GM20431 (cell line): Measurements from ENCODE around the gene ZXDB.
"Not testable (repeated sequence)": the region's sequence is repeated elsewhere in the genome, so short reads cannot be mapped to it uniquely, and the experiment has no call there.

ENCODE experiments used
- in situ Hi-C: fragments of 300-500 bp; cut with MseI, MboI; formaldehyde crosslinking; loops from one replicate; pipeline ENCODE4 v1.15.0; 2020; ENCODE audit warnings: low sequenced_read_pairs; ENCODE audit not compliant: unreplicated experiment

ZXDB gene

DNA sequence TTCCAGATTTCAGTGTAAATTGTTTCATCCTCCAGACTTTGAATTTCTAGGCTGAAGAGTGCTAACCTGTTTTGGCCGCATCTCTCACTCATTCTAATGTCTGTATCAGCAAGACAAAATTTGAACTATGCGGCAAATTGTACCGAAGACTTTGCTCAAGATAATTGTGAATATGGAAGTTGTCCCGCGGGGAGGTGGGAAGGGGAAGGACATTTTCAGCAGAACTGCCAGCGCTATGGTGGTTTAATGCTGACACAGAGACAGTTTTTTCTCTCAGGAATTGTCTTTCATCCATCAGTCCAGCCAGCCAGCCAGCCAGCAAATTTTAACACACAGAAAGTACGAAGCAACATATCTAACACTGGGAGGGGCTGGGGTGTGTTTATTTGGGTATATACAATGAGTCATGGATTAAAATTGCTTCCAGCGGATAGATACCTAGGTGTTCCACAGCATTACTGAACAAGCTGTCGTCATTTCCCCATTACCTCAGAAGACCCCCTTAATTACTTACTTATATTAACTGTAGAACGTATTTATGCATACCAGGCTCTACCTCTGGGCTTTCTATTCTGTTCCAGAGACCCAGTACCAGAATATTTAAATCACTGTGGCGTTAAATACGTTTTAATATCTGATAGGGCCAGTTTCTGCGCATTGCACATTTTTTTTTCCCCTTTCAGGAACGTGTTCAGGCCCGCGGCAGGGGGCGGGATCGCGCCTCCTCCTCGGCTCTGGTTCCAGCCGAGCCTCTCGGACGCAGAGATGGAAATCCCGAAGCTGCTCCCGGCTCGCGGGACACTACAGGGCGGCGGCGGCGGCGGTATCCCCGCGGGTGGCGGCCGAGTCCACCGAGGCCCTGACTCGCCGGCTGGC is at the start of gene ZXDB:
Gene ZXDB (plus strand): TSS at position 728 of the 876 bp plus-strand sequence. CDS start 38 bp downstream, at position 766.
- in situ Hi-C loops = loop anchor here (25.0 kb wide), 1 partner anchor 321 kb away; the partner anchor contains the start of gene ZXDA

DNA sequence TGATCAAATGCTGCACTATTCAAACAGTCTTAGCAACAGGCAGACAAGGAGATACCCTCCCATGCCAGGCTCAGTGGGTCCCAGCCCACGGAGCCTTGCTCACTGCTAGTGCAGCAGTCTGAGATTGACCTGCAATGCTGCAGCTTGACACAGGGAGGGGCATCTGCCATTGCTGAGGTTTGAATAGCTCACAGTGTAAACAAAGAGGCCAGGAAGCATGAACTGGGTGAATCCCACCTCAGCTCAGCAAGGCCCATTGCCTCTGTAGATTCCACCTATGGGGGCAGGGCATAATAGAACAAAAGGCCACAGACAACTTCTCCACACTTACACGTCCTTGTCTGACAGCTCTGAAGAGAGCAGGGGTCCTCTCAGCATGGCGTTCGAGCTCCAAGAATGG is 26.6 kb upstream of the ZXDB start:
- in situ Hi-C loops = no loop called here

DNA sequence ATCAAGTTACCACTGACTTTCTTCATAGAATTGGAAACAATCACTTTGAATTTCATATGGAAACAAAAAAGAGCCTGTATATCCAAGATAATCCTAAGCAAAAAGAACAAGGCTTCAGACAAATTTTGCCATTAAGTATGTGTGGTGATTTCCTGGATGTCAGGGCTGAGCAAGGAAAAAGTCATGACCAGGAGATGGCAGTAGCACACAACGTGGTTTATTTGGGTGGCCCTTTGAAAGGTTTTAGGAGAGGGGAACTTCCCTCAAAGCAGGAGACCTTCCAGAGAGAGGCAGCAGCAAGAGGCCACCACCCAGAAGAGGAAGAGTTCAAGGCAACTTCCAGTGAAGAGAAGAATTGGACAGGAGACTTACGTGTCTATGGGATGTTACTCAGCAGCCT is 18.1 kb upstream of the ZXDB start:
- in situ Hi-C loops = no loop called here

DNA sequence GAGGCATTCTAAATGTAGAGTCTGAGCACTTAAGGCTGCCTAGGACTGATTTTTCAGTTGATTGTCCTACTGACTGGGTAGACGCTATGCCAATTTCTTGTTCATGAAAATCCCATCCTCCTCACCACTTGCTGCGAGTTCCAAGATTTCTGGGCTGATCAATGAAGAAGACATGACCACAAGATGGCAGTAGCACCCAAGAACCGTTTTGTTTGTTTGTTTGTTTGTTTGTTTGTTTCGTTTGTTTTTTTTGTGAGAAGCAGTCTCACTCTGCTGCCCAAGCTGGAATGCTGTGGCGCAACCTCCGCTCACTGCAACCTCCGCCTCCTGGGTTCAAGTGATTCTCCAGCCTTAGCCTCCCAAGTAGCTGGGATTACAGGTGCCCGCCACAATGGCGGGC is 8.9 kb upstream of the ZXDB start:
- in situ Hi-C loops = loop anchor here (25.0 kb wide), 1 partner anchor 329 kb away; the partner anchor contains the start of gene ZXDA

DNA sequence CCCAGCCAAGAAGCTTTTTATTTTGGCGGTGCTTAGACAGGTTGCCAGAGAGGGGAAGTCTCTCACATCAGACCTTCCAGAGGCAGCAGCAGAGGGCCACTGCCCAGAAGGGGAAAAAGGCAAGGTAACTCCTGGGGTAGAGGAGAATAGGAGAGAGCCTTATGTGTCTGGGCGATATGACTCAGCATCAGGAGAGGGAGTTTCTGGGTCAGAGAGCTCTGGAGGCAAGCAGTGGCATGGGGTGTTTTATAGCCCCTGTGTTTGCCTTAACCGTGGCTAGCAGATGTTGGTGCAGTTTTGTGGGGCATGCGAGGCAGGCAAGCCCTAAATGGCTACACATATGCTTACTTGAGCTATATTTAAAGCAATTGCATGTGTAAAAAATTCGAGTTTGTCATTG is 8.3 kb upstream of the ZXDB start:
- in situ Hi-C loops = loop anchor here (25.0 kb wide), 1 partner anchor 329 kb away; the partner anchor contains the start of gene ZXDA

DNA sequence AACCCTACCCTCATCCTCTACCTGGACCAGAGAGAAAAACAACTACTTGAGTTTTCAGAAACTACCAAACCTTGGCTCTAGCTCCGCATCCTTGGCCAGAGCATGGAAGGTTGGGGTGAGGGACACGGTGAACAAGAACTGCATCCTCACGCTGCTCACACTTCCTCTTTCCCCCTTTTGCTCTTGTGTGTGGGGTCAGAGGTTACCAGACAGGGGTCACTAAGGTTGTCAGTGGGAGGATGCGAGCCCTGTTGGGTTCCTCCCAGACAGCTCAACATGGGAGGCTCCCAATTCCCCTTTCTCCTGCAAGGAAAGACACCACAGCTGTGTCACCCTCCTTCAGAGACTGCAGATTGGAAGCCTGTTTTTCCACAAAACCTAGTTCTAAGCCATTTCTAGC is 5.5 kb upstream of the ZXDB start:
- in situ Hi-C loops = loop anchor here (25.0 kb wide), 1 partner anchor 326 kb away; the partner anchor contains the start of gene ZXDA

DNA sequence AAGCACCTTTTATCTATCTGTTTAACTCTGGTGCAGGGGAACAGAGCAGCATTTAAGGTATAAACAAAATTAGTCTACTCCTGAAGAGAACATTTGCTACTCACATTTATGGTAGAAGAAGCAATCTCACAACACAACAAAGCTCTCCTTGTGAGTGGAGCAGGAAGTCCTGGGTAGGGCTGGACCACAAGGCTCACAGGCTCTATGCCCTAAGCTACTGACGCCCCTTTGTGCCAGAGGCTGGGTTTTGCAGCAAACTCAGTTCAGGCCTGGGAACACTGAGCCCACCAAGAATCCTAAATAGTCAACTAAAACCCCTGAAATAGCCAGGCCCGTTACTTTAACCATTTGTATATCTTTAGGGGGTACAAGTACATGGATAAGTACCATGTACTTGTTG is 4.7 kb upstream of the ZXDB start:
- in situ Hi-C loops = loop anchor here (25.0 kb wide), 1 partner anchor 325 kb away; the partner anchor contains the start of gene ZXDA

DNA sequence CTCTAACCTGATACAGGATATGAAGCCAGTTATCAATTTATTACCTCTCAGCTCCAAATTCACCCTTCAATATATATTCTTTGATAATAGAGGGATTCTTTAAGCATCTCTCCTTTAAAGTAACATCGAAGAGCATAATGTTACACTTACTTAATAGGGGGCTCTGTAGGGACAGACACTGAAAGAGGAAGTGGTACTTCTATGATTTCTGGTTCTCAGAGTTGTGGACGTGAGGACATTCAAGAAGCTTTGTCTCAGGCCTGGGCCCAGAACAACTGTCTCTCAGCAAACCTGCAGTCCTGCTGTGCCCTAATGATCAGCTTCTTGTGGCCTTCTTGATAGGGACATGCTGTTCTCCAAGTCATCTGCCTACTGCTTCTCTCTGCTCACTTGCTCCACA is 4.2 kb upstream of the ZXDB start:
- in situ Hi-C loops = loop anchor here (25.0 kb wide), 1 partner anchor 325 kb away; the partner anchor contains the start of gene ZXDA

DNA sequence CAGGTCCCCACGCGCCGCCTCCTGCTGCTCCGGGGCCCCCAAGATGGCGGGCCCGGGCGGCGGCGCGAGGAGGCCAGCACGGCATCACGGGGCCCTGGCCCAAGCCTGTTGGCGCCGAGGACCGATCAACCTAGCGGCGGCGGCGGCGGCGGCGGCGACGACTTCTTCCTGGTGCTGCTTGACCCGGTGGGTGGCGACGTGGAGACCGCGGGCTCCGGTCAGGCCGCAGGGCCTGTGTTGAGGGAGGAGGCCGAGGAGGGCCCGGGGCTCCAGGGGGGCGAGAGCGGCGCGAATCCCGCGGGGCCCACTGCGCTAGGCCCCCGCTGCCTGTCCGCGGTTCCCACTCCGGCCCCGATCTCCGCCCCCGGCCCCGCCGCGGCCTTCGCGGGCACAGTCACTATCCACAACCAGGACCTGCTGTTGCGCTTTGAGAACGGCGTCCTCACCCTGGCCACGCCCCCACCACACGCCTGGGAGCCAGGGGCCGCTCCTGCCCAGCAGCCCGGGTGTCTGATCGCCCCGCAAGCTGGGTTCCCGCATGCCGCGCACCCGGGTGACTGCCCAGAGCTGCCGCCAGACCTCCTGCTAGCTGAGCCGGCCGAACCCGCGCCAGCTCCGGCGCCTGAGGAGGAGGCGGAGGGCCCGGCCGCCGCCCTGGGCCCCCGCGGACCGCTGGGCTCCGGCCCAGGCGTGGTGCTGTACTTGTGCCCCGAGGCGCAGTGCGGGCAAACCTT is 516 bp downstream of the ZXDB start:
- in situ Hi-C loops = loop anchor here (25.0 kb wide), 1 partner anchor 320 kb away; the partner anchor contains the start of gene ZXDA

DNA sequence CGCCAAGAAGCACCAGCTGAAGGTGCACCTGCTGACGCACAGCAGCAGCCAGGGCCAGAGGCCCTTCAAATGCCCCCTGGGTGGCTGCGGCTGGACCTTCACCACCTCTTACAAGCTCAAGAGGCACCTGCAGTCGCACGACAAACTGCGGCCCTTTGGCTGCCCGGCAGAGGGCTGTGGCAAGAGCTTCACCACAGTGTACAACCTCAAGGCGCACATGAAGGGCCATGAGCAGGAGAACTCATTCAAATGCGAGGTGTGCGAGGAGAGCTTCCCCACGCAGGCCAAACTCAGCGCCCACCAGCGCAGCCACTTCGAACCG is 1.0 kb downstream of the ZXDB start:
- in situ Hi-C loops = loop anchor here (25.0 kb wide), 1 partner anchor 319 kb away; the partner anchor contains the start of gene ZXDA

DNA sequence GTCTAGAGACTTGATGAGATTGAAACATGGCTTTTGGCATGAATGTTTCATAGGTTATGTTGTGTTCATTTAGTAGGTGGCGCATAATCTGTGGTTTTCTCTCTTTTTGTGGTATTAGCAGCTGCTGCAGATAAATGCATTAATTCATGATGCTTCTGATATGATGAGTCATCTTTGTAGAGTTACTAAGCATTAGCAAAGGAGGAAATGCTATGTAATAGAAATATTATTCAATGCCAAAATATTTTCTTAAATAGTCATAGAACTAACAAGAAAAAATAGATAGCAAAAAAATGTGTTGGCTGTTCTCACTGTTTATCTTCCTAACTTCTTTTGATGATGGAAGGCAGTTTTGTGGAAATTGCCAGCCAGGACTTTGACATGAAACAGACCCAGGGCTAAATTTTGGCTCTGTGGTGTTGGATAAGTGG is 3.6 kb downstream of the ZXDB start:
- in situ Hi-C loops = loop anchor here (25.0 kb wide), 1 partner anchor 317 kb away; the partner anchor contains the start of gene ZXDA

DNA sequence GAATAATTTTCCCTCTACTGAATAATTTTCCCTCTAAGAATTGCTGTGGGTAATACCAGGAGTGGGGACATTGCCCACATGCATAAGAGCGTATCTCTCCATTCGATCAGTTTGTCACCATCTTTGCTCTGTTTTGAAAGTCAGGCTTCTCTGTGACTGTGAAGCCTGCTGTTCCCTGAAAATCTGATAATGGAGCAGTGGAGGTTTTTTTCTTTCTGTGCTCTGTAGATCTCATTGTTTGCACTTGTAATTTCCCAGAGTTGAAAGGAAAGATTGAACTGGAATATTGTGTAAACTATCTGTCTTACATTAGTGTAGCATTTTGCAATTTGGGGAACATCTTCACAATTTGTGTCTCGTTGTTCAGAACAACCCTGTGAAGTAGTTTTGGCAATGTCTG is 4.3 kb downstream of the ZXDB start:
- in situ Hi-C loops = loop anchor here (25.0 kb wide), 1 partner anchor 316 kb away; the partner anchor contains the start of gene ZXDA

DNA sequence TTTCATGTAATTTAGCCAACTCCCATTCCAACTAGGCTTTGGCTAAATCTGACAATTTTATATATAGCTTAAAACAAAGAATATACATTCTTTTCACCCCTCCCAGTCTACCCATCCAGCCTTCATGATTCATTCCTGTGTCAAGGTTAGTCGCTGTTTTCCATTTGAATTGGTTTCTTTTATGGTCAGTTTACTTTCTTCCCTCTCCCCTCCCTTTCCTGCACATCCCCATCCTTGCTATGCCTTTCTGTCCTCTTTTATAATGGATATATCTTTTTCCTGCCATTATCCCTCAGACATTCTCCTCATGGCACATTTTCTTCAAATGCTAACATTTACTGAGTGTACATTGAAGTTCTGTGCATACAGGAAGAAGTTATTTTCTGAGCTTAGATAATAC is 4.7 kb downstream of the ZXDB start:
- in situ Hi-C loops = loop anchor here (25.0 kb wide), 1 partner anchor 316 kb away; the partner anchor contains the start of gene ZXDA

DNA sequence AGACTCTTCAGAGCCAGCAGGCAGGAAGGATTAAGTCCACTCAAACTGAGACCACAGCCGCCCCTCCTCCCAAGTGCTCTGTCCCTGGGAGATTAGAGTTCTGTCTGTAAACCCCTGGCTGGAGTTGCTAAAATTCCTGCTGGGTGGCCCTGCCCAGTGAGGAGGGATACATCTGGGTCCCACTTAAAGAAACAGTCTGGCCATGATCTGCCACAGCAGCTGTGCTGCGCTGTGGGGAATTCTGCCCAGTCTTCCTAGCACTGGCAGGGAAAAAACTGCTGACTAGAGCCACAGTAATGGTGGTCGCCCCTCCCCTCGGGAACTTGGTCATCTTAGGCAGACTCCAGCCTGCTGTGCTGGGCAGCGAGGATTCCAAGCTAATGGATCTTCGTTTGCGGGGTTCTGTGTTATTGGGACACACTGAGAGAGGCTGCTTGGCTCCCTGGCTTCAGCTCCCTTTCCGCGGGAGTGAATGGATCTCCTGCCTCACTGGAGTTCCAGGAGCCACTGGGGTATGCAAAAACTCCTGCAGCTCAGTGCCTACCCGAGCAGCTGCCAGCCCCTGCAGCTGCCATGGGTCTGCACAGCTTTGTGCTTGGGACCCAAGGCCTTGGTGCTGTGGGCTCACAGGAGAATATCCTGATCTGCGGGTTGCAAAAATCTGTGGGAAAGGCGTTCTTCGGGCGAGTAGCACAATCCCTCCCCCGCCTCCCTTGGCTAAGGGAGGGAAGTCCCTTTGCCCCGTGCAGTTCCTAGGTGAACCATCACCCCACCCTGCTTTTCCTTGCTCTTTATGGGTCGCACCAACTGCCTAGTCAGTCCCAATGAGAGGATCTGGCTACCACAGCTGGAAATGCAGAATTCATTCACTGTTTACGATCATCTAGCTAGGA is 15.7 kb downstream of the ZXDB start:
- in situ Hi-C loops = no loop called here

DNA sequence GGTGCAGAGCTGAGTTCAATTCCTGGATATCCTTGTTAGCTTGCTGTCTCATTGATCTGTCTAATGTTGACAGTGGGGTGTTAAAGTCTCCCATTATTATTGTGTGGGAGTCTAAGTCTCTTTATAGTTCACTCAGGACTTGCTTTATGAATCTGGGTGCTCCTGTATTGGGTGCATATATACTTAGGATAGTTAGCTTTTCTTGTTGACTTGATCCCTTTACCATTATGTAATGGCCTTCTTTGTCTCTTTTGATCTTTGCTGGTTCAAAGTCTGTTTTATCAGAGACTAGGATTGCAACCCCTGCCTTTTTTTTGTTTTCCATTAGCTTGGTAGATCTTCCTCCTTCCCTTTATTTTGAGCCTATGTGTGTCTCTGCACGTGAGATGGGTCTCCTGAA is 21.5 kb downstream of the ZXDB start:
- in situ Hi-C loops = not testable (repeated sequence)

DNA sequence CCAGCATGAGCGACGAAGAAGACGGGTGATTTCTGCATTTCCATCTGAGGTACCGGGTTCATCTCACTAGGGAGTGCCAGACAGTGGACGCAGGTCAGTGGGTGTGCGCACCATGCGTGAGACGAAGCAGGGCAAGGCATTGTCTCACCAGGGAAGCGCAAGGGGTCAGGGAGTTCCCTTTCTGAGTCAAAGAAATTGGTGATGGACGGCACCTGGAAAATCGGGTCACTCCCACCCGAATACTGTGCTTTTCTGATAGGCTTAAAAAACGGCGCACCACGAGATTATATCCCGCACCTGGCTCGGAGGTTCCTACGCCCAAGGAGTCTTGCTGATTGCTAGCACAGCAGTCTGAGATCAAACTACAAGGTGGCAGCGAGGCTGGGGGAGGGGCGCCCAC is 37.6 kb downstream of the ZXDB start:
- in situ Hi-C loops = not testable (repeated sequence)

DNA sequence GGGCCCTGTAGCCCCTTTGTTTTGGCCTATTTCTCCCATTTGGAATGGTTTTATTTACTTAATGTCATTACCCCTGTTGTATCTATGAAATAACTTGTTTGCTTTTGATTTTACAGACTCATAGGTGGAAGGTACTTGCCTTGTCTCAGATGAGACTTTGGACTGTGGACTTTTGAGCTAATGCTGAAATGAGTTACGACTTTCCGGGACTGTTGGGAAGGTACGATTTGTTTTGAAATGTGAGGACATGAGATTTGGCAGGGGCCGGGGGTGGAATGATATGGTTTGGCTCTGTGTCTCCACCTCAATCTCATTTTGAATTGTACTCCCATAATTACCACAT is 48.8 kb downstream of the ZXDB start:
- in situ Hi-C loops = no loop called here

DNA sequence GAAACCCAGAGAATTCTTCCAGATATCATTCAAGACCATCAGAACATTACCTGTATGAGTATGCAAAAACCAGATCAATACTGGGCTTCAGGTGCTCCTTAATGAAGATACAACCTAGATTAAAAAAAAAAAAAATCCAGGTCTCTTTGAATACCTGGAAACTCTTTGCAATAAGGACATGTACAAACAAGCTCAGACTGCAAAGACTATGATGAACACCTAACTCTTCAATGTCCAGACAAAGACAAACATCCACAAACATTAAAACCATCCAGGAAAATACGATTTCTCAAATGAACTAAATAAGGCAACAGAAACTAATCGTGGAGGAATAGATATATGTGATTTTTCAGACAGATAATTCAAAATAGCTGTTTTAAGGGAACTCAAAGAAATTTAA is 49.5 kb downstream of the ZXDB start:
- in situ Hi-C loops = no loop called here

DNA sequence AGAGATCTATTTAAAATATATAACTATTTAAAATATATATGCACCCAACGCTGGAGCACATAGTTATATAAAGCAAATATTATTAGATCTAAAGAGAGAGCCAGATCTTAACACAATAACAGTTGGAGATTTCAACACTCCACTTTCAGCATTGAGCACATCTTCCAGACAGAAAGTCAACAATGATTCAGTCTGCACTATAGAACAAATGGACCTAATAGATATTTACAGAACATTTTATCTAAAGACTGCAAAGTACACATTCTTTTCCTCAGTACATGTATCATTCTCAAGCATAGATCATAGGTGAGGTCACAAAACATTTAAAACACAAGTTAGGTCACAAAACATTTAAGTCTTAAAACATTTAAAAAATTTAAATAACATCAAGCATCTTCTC is 51.9 kb downstream of the ZXDB start:
- in situ Hi-C loops = no loop called here

DNA sequence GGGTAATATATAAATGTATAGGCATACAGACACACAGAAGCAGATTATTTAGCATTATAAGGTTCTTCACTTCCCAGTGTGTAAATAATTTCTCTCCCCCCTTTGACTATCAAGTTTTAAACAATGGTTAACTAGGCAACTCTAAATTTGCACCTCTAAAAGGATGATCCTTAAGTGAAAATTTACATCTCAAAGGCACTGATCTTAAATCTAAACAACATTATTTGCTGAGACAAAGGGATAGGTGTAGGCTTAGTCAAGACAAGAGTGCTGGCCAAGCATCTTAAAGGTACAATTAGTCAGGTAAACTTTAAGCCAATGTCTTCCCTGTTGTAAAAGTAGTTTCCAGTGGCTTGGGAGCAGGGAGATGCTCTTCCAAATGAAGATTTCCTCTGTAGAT is 55.2 kb downstream of the ZXDB start:
- in situ Hi-C loops = no loop called here
